ES-I3 (cell line): ENCODE results near the gene ATXN1.

Experiments
- H3K36me3 ChIP-seq: 2 replicates; pipeline ENCODE4 v1.6.1; 2013; ENCODE audit warnings: mild to moderate bottlenecking, low read length, control low read depth, moderate library complexity; ENCODE audit not compliant: insufficient read depth
- H3K4me1 ChIP-seq: 2 replicates; pipeline ENCODE4 v1.6.1; 2013; ENCODE audit warnings: mild to moderate bottlenecking, control low read depth, low read length; ENCODE audit not compliant: insufficient read depth
- H3K9ac ChIP-seq: 2 replicates; pipeline ENCODE4 v1.6.1; 2013; ENCODE audit warnings: low read depth, mild to moderate bottlenecking, low read length, moderate library complexity
- H3K9me3 ChIP-seq: 2 replicates; pipeline ENCODE4 v1.6.1; 2013; ENCODE audit warnings: mild to moderate bottlenecking, low read length, moderate library complexity; ENCODE audit not compliant: control insufficient read depth, insufficient read depth

Gene ATXN1

GRCh38 chr6:16576451-16577368, 184.6 kb downstream of the ATXN1 start:
- H3K9me3 ChIP-seq = no peaks in the 10 kb centered on the region
- H3K36me3 ChIP-seq = no peaks in the 10 kb centered on the region
- no peaks in the 10 kb centered on the region for H3K4me1 ChIP-seq
- no peak overlapping the region for H3K9ac ChIP-seq

- no peaks in the 10 kb centered on the region for H3K4me1 ChIP-seq
- H3K9ac ChIP-seq = no peak overlapping the region
- no peaks in the 10 kb centered on the region for H3K9me3 ChIP-seq
- no peaks in the 10 kb centered on the region for H3K36me3 ChIP-seq
Observed at GRCh38 chr6:16575655-16576054, 185.6 kb downstream of the ATXN1 start.

- no peaks in the 10 kb centered on the region for H3K4me1 ChIP-seq
- H3K9ac ChIP-seq = no peak overlapping the region
- H3K9me3 ChIP-seq = no peaks in the 10 kb centered on the region
- H3K36me3 ChIP-seq = no peaks in the 10 kb centered on the region
Observed at GRCh38 chr6:16572943-16573342, 188.3 kb downstream of the ATXN1 start.

GRCh38 chr6:16572317-16572716, 188.9 kb downstream of the ATXN1 start:
- Histone ChIP-seq H3K9ac (no peak overlapping the region), H3K9me3 (no peaks in the 10 kb centered on the region), H3K36me3 (no peaks in the 10 kb centered on the region), H3K4me1 (no peaks in the 10 kb centered on the region)

GRCh38 chr6:16570946-16571345, 190.3 kb downstream of the ATXN1 start:
- Histone ChIP-seq H3K9ac (no peak overlapping the region), H3K4me1 (no peaks in the 10 kb centered on the region), H3K36me3 (no peaks in the 10 kb centered on the region), H3K9me3 (no peaks in the 10 kb centered on the region)

GRCh38 chr6:16570221-16570553, 191.1 kb downstream of the ATXN1 start:
- no peaks in the 10 kb centered on the region for H3K36me3 ChIP-seq

GRCh38 chr6:16568128-16568527, 193.1 kb downstream of the ATXN1 start:
- H3K9me3 ChIP-seq = no peaks in the 10 kb centered on the region
- no peak overlapping the region for H3K9ac ChIP-seq
- no peaks in the 10 kb centered on the region for H3K36me3 ChIP-seq
- H3K4me1 ChIP-seq = no peaks in the 10 kb centered on the region

More at GRCh38 chr6:16570221-16570553, 191.1 kb downstream of the ATXN1 start:
- no peaks in the 10 kb centered on the region for H3K4me1 ChIP-seq
- H3K9ac ChIP-seq = no peak overlapping the region
- H3K9me3 ChIP-seq = no peaks in the 10 kb centered on the region

- Histone ChIP-seq H3K4me1 (no peaks in the 10 kb centered on the region), H3K9ac (no peak overlapping the region), H3K9me3 (no peaks in the 10 kb centered on the region), H3K36me3 (no peaks in the 10 kb centered on the region)
Observed at GRCh38 chr6:16567071-16567470, 194.2 kb downstream of the ATXN1 start.

GRCh38 chr6:16564436-16564835, 196.8 kb downstream of the ATXN1 start:
- Histone ChIP-seq H3K4me1 (no peaks in the 10 kb centered on the region), H3K9ac (no peak overlapping the region), H3K36me3 (no peaks in the 10 kb centered on the region), H3K9me3 (no peaks in the 10 kb centered on the region)

GRCh38 chr6:16563628-16564240, 197.5 kb downstream of the ATXN1 start:
- H3K36me3 ChIP-seq = no peaks in the 10 kb centered on the region
- no peaks in the 10 kb centered on the region for H3K9me3 ChIP-seq
- H3K4me1 ChIP-seq = no peaks in the 10 kb centered on the region
- no peak overlapping the region for H3K9ac ChIP-seq

GRCh38 chr6:16562498-16562897, 198.8 kb downstream of the ATXN1 start:
- no peaks in the 10 kb centered on the region for H3K9me3 ChIP-seq
- H3K36me3 ChIP-seq = no peaks in the 10 kb centered on the region
- H3K9ac ChIP-seq = no peak overlapping the region
- H3K4me1 ChIP-seq = no peaks in the 10 kb centered on the region

GRCh38 chr6:16559071-16559470, 202.2 kb downstream of the ATXN1 start:
- no peaks in the 10 kb centered on the region for H3K9me3 ChIP-seq
- H3K36me3 ChIP-seq = no peaks in the 10 kb centered on the region
- H3K9ac ChIP-seq = no peak overlapping the region
- H3K4me1 ChIP-seq = no peaks in the 10 kb centered on the region

GRCh38 chr6:16555550-16555949, 205.7 kb downstream of the ATXN1 start:
- no peaks in the 10 kb centered on the region for H3K4me1 ChIP-seq
- H3K9ac ChIP-seq = no peak overlapping the region
- H3K36me3 ChIP-seq = no peaks in the 10 kb centered on the region
- H3K9me3 ChIP-seq = no peaks in the 10 kb centered on the region

GRCh38 chr6:16553531-16553930, 207.7 kb downstream of the ATXN1 start:
- no peaks in the 10 kb centered on the region for H3K36me3 ChIP-seq
- H3K4me1 ChIP-seq = no peaks in the 10 kb centered on the region
- no peaks in the 10 kb centered on the region for H3K9me3 ChIP-seq
- no peak overlapping the region for H3K9ac ChIP-seq

- H3K4me1 ChIP-seq = no peaks in the 10 kb centered on the region
- H3K36me3 ChIP-seq = no peaks in the 10 kb centered on the region
- H3K9me3 ChIP-seq = no peaks in the 10 kb centered on the region
- no peak overlapping the region for H3K9ac ChIP-seq
Observed at GRCh38 chr6:16551466-16551865, 209.8 kb downstream of the ATXN1 start.
